Endodermal cell (in vitro differentiated cells): ENCODE results near the gene ONECUT3. TPM values are rescaled to one million over a fixed set of nuclear protein-coding genes. Genes with fewer than 3 reads are reported as not detected.
A peak's percentile ranks its signal among the peaks of the same experiment; 100 is the strongest.

ENCODE experiments used
- DNase-seq: peaks from one replicate; pipeline ENCODE4 v3.0.0-alpha.2; 2017
- H3K27ac ChIP-seq: 2 replicates; pipeline ENCODE4 v1.5.1; 2013; ENCODE audit warnings: mild to moderate bottlenecking, low read depth, low read length, moderate library complexity
- H3K27me3 ChIP-seq: 2 replicates; pipeline ENCODE4 v1.6.1; 2013; ENCODE audit warnings: mild to moderate bottlenecking, low read length, moderate library complexity; ENCODE audit not compliant: insufficient read depth, control insufficient read depth, poor library complexity, severe bottlenecking
- H3K36me3 ChIP-seq: 2 replicates; pipeline ENCODE4 v1.7.0; 2013; ENCODE audit warnings: mild to moderate bottlenecking, low read length, moderate library complexity; ENCODE audit not compliant: control insufficient read depth, insufficient read depth
- H3K4me1 ChIP-seq: one replicate; pipeline ENCODE4 v1.7.0; 2013; ENCODE audit warnings: low read length; ENCODE audit not compliant: control insufficient read depth, insufficient read depth
- H3K4me3 ChIP-seq: 2 replicates; pipeline ENCODE4 v1.5.1; 2013; ENCODE audit warnings: mild to moderate bottlenecking, low read length, moderate library complexity
- H3K9ac ChIP-seq: 2 replicates; pipeline ENCODE4 v1.6.1; 2013; ENCODE audit warnings: mild to moderate bottlenecking, low read length, moderate library complexity; ENCODE audit not compliant: poor library complexity, severe bottlenecking; ENCODE audit errors: extremely low read depth
- H3K9me3 ChIP-seq: 2 replicates; pipeline ENCODE4 v1.6.1; 2013; ENCODE audit warnings: mild to moderate bottlenecking, low read length, moderate library complexity; ENCODE audit not compliant: control insufficient read depth
- H3K27ac Mint-ChIP-seq: 2 replicates; pipeline ENCODE4 v1.8.0; 2020; ENCODE audit warnings: mixed read lengths
- H3K27me3 Mint-ChIP-seq: 2 replicates; pipeline ENCODE4 v1.8.0; 2021; ENCODE audit warnings: mild to moderate bottlenecking, mixed read lengths; ENCODE audit not compliant: insufficient read depth
- H3K36me3 Mint-ChIP-seq: 2 replicates; pipeline ENCODE4 v1.8.0; 2020; ENCODE audit warnings: low read depth, mixed read lengths
- H3K4me1 Mint-ChIP-seq: 2 replicates; pipeline ENCODE4 v1.8.0; 2020; ENCODE audit warnings: mixed read lengths
- H3K4me3 Mint-ChIP-seq: 2 replicates; pipeline ENCODE4 v1.8.0; 2020; ENCODE audit warnings: mild to moderate bottlenecking, moderate library complexity, mixed read lengths
- H3K9me3 Mint-ChIP-seq: 2 replicates; pipeline ENCODE4 v1.8.0; 2020; ENCODE audit warnings: mild to moderate bottlenecking, mixed read lengths
- CTCF ChIP-seq: fragments of 200-600 bp; sonication (generic); conservative IDR thresholded peaks from 2 replicates; pipeline ENCODE4 v1.5.0; 2021; ENCODE audit warnings: antibody characterized with exemption, mild to moderate bottlenecking
- WGBS, 2 experiments: methylation state at CpG; one replicate each; pipeline versions ENCODE4 v1.1.5 to v1.1.7; 2013; ENCODE audit warnings: missing lambda C conversion rate in 2 of 2, mixed read lengths in 1 of 2; ENCODE audit not compliant: insufficient coverage in 1 of 2, insufficient read length in 1 of 2; 5-methylcytosine and 5-hydroxymethylcytosine counted together
- total RNA-seq, 2 donors: library from RNA; stranded (reverse); fragmentation: NEBNext Ultra II Directional in 1 of 2; extraction: Animal tissue kit (Norgen Biotek cat#: 25700) in 1 of 2; gene quantifications; 2 replicates in 1 of 2; 3 replicates in 1 of 2; pipeline ENCODE4 v1.2.1, GENCODE V29; 2021

ONECUT3 gene
- total RNA-seq, 2 donors from 2014 or later = 0.04 TPM; not detected in 1

DNA sequence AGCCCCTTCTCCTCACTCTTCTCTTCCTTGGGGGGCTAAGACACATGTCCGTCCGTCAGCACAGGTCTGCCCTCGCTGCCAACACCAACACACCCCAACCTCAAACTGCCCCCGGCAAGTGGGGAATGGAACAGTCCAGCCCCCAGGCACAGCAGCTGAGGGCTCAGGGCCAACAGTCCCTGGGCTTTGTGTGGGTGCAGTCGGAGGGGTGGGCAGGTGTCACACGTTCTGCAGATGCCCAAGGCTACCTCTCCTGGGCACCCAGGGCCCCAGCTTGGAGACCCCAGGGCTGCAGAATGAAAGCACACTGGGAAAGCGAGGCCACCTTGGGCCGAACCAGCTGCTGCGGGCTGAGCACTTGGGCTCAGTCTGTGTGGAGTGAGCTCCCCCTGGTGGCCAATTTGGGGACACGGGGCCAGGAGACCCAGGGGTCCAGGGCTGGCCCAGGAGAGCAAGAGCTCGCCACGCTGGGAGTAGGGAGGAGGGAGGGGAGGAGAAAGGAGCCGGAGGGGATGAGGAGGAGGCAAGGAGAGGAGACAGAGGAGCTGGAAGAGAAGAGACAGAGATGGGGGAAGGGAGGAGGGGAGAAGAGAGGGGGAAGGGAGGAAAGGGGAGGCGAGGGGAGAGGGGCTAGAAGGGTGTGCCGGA is 72.7 kb downstream of the ONECUT3 start:
- TF ChIP-seq CTCF = peak; percentile 94
- H3K4me3 ChIP-seq = no peak overlapping the region
- no peak overlapping the region for H3K27ac ChIP-seq
- no peak overlapping the region for H3K9ac ChIP-seq
- H3K27ac Mint-ChIP-seq = peak overlapping the region; percentile 86
- H3K4me3 Mint-ChIP-seq = no peak overlapping the region
- 29 to 54% methylated on average over 4 to 15 of the region's 15 CpGs for WGBS, 2 experiments
- H3K36me3 Mint-ChIP-seq = peaks cover 24% of the 10 kb centered on the region
- no peaks in the 10 kb centered on the region for H3K9me3 ChIP-seq
- H3K27me3 ChIP-seq = no peaks in the 10 kb centered on the region
- peaks cover 6% of the 10 kb centered on the region for H3K4me1 ChIP-seq
- peaks cover 26% of the 10 kb centered on the region for H3K36me3 ChIP-seq
- no peaks in the 10 kb centered on the region for H3K27me3 Mint-ChIP-seq
- H3K9me3 Mint-ChIP-seq = no peaks in the 10 kb centered on the region
- DNase-seq = peak; percentile 96
- peaks cover 1% of the 10 kb centered on the region for H3K4me1 Mint-ChIP-seq

- Mint-ChIP-seq H3K4me1 (peaks cover 1% of the 10 kb centered on the region), H3K9me3 (no peaks in the 10 kb centered on the region), H3K4me3 (no peak overlapping the region), H3K27me3 (no peaks in the 10 kb centered on the region), H3K36me3 (peaks cover 22% of the 10 kb centered on the region), H3K27ac (peak overlapping the region; percentile 39)
- Histone ChIP-seq H3K4me1 (peaks cover 6% of the 10 kb centered on the region), H3K9ac (no peak overlapping the region), H3K27ac (peak overlapping the region; percentile 44), H3K9me3 (no peaks in the 10 kb centered on the region), H3K36me3 (peaks cover 26% of the 10 kb centered on the region), H3K27me3 (no peaks in the 10 kb centered on the region), H3K4me3 (no peak overlapping the region)
- TF ChIP-seq CTCF = no peak
- peak; percentile 83 for DNase-seq
- 53 to 59% methylated on average over 36 to 58 of the region's 63 CpGs for WGBS, 2 experiments
Observed at GRCh38 chr19:1826557-1827521, 73.5 kb downstream of the ONECUT3 start.

GRCh38 chr19:1827566-1828278 is 74.4 kb downstream of the ONECUT3 start:
- 92 to 94% methylated on average over 14 to 41 of the region's 41 CpGs for WGBS, 2 experiments
- no peaks in the 10 kb centered on the region for H3K9me3 Mint-ChIP-seq
- Histone ChIP-seq H3K4me1 (peaks cover 6% of the 10 kb centered on the region), H3K9me3 (no peaks in the 10 kb centered on the region), H3K27me3 (no peaks in the 10 kb centered on the region), H3K27ac (no peak overlapping the region), H3K9ac (no peak overlapping the region), H3K36me3 (peaks cover 26% of the 10 kb centered on the region), H3K4me3 (no peak overlapping the region)
- H3K36me3 Mint-ChIP-seq = peaks cover 21% of the 10 kb centered on the region
- peaks cover 1% of the 10 kb centered on the region for H3K4me1 Mint-ChIP-seq
- no peak for TF ChIP-seq CTCF
- DNase-seq = no peak
- no peak overlapping the region for H3K4me3 Mint-ChIP-seq
- H3K27ac Mint-ChIP-seq = no peak overlapping the region
- H3K27me3 Mint-ChIP-seq = no peaks in the 10 kb centered on the region
